NCI-H1105 (cell line): ENCODE measurements around the gene YWHAE.
A peak's percentile ranks its signal among the peaks of the same experiment; 100 is the strongest.
"Not testable (repeated sequence)": the region's sequence is repeated elsewhere in the genome, so short reads cannot be mapped to it uniquely, and the experiment has no call there.

ENCODE experiments used
- DNase-seq: peaks from one replicate; lab custom pipeline; 2025; lab: John Stamatoyannopoulos, UW

YWHAE gene

GRCh38 chr17:1325766-1326165, 74.3 kb downstream of the YWHAE start:
- DNase-seq = no peak

GRCh38 chr17:1324201-1324771, 75.7 kb downstream of the YWHAE start:
- DNase-seq = no peak

- DNase-seq = no peak
Observed at GRCh38 chr17:1323336-1323735, 76.7 kb downstream of the YWHAE start.

- DNase-seq = no peak
Observed at GRCh38 chr17:1322480-1322879, 77.5 kb downstream of the YWHAE start.

GRCh38 chr17:1322014-1322428, 78.0 kb downstream of the YWHAE start:
- no peak for DNase-seq

- no peak for DNase-seq
Observed at GRCh38 chr17:1315891-1316403, 84.1 kb downstream of the YWHAE start.

DNA sequence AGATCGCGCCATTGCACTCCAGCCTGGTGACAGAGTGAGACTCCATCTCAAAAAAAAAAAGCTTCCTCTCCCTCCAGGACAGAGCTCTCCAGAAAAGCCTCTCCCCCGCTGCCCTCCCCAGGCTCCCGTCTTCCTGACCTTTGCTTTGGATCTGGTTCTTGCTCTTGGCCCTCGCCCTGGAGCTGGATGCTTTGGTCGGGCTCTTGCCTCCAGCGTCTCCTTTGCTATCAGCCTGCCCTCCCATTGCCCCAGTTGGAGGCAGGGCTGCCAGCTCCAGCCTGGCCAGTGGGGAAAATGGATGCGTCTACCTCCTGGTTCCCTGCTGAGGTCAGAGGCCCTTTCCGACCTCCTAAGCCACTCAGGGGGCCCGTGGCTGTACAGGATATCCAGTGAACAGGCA, 84.6 kb downstream of the YWHAE start:
- no peak for DNase-seq

GRCh38 chr17:1313270-1314005, 86.6 kb downstream of the YWHAE start:
- DNase-seq = no peak

- DNase-seq = peak; percentile 9
Observed at GRCh38 chr17:1312261-1312870, 87.7 kb downstream of the YWHAE start.

- DNase-seq = not testable (repeated sequence)
Observed at GRCh38 chr17:1307829-1308228, 92.2 kb downstream of the YWHAE start.

GRCh38 chr17:1304962-1305563, 95.0 kb downstream of the YWHAE start:
- no peak for DNase-seq

DNA sequence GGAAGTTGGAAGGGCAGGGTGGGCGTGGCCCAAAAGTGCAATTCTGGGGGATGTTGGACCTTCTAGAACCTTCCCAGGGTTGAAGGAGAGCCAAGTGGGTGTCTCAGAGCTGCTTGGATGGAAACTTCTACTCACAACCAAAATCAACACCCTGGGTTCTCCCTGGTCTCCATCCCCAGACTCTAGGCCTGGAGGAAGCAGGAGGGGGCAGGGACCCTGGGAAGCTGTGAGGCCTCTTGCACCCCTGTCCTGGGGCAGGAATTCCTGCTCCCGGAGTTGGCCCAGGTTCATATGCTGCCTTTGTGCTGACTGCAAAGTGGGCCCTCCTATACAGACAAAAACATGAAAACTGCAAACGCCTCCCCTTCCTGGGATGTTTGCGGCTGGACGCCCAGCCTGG, 95.5 kb downstream of the YWHAE start:
- no peak for DNase-seq

- DNase-seq = no peak
Observed at GRCh38 chr17:1302761-1303160, 97.3 kb downstream of the YWHAE start.

- DNase-seq = no peak
Observed at GRCh38 chr17:1301546-1301945, 98.5 kb downstream of the YWHAE start.

DNA sequence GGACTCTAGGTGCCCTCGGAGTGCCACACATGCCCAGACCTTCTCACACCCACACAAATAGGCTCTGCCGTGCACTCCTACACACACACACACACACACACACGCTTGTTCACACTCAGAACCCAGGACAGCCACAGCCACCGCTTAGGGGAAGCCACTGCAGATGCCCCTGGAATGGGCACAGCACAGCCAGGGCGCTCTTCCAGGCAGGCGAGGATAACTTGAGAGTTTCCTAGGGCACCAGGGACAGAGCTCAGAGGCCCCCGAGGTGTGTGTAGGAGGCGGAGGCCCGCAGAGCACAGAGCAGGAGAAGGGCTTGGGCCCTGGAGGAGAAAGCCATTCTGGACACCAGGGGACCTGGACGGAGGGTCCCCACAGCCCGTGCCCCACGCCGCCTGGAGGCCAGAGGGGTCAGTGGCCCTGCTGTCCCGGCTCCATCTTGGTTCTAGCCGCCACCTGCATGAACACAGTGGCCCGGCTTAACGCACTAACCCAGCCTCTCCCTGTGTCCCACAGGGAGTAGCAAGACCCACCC, 99.6 kb downstream of the YWHAE start:
- no peak for DNase-seq

- DNase-seq = no peak
Observed at GRCh38 chr17:1299552-1300370, 100.3 kb downstream of the YWHAE start.

GRCh38 chr17:1298606-1299005, 101.4 kb downstream of the YWHAE start:
- DNase-seq = no peak
